WTC11 (cell line): ENCODE data around the gene FMNL2.

Experiments used
- CREB1 ChIP-seq: sonication (generic); formaldehyde crosslinking; IDR thresholded peaks from 2 replicates; pipeline ENCODE4 v1.8.0; 2023; ENCODE audit warnings: mild to moderate bottlenecking, missing genetic modification reagents
- CTCF ChIP-seq: fragments of 200-600 bp; IDR thresholded peaks from 2 replicates; pipeline ENCODE4 v1.8.0; 2022; ENCODE audit warnings: antibody characterized with exemption
- NFYB ChIP-seq: sonication (generic); formaldehyde crosslinking; conservative IDR thresholded peaks from 2 replicates; pipeline ENCODE4 v1.8.0; 2022; ENCODE audit warnings: low read depth, missing genetic modification reagents
- PREB ChIP-seq: sonication (generic); formaldehyde crosslinking; IDR thresholded peaks from 2 replicates; pipeline ENCODE4 v1.8.1; 2022; ENCODE audit warnings: mild to moderate bottlenecking, missing genetic modification reagents, moderate library complexity, borderline replicate concordance
- RELA ChIP-seq: sonication (generic); formaldehyde crosslinking; IDR thresholded peaks from 2 replicates; pipeline ENCODE4 v1.8.1; 2022; ENCODE audit warnings: missing genetic modification reagents, mild to moderate bottlenecking, borderline replicate concordance
- ZNF232 ChIP-seq: sonication (generic); formaldehyde crosslinking; IDR thresholded peaks from 2 replicates; pipeline ENCODE4 v1.8.0; 2022; ENCODE audit warnings: mild to moderate bottlenecking, missing genetic modification reagents
- TF ChIP-seq, protein P1 (sequence below): sonication (generic); formaldehyde crosslinking; conservative IDR thresholded peaks from 2 replicates; pipeline ENCODE4 v1.8.1; 2022; ENCODE audit warnings: mild to moderate bottlenecking, missing genetic modification reagents
- TF ChIP-seq, protein P2 (sequence below): sonication (generic); formaldehyde crosslinking; IDR thresholded peaks from 2 replicates; pipeline ENCODE4 v1.8.0; 2022; ENCODE audit warnings: mild to moderate bottlenecking, missing genetic modification reagents
- TF ChIP-seq, protein P3 (sequence below): sonication (generic); formaldehyde crosslinking; IDR thresholded peaks from 2 replicates; pipeline ENCODE4 v1.8.1; 2023; ENCODE audit warnings: mild to moderate bottlenecking, missing genetic modification reagents, borderline replicate concordance

DNA sequence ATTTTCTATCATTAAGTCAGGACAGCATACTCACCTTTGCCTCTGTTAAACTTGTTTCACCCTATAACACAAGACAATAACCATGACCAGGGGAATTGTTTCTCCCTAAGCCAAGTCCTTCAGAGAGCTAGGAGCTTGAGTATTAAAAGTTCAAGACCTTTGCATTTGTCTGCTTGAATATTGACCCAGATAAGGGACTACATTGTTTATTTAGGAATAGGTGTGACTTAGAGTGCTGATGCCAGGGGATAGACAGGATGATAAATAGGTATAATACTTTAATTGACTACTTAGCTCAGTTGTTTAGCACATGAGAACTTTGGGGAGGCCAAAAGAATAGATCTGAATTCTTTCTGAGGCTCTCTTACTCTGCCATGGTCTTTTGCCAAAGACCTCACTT is 185.8 kb downstream of the FMNL2 start:
- TF ChIP-seq NFYB (no peak), CTCF (no peak), ZNF232 (no peak), PREB (CRISPR knock-in tag) (no peak), CREB1 (no peak), RELA (no peak)
- TF ChIP-seq, protein P1, sequence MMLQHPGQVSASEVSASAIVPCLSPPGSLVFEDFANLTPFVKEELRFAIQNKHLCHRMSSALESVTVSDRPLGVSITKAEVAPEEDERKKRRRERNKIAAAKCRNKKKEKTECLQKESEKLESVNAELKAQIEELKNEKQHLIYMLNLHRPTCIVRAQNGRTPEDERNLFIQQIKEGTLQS (CRISPR knock-in tag), result no peak
- TF ChIP-seq, protein P2, sequence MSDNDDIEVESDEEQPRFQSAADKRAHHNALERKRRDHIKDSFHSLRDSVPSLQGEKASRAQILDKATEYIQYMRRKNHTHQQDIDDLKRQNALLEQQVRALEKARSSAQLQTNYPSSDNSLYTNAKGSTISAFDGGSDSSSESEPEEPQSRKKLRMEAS (CRISPR knock-in tag), result no peak
- TF ChIP-seq, protein P3, sequence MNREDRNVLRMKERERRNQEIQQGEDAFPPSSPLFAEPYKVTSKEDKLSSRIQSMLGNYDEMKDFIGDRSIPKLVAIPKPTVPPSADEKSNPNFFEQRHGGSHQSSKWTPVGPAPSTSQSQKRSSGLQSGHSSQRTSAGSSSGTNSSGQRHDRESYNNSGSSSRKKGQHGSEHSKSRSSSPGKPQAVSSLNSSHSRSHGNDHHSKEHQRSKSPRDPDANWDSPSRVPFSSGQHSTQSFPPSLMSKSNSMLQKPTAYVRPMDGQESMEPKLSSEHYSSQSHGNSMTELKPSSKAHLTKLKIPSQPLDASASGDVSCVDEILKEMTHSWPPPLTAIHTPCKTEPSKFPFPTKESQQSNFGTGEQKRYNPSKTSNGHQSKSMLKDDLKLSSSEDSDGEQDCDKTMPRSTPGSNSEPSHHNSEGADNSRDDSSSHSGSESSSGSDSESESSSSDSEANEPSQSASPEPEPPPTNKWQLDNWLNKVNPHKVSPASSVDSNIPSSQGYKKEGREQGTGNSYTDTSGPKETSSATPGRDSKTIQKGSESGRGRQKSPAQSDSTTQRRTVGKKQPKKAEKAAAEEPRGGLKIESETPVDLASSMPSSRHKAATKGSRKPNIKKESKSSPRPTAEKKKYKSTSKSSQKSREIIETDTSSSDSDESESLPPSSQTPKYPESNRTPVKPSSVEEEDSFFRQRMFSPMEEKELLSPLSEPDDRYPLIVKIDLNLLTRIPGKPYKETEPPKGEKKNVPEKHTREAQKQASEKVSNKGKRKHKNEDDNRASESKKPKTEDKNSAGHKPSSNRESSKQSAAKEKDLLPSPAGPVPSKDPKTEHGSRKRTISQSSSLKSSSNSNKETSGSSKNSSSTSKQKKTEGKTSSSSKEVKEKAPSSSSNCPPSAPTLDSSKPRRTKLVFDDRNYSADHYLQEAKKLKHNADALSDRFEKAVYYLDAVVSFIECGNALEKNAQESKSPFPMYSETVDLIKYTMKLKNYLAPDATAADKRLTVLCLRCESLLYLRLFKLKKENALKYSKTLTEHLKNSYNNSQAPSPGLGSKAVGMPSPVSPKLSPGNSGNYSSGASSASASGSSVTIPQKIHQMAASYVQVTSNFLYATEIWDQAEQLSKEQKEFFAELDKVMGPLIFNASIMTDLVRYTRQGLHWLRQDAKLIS (CRISPR knock-in tag), result no peak
